Stomach smooth muscle (tissue), 2 donors: Measurements from ENCODE around the gene TMEM165.
A peak's percentile ranks its signal among the peaks of the same experiment; 100 is the strongest.
"Not testable (repeated sequence)": the region's sequence is repeated elsewhere in the genome, so short reads cannot be mapped to it uniquely, and the experiment has no call there.

Experiments used
- H3K27ac ChIP-seq: one replicate; pipeline ENCODE4 v1.7.0; 2013; ENCODE audit warnings: mild to moderate bottlenecking, low read length, inconsistent platforms
- H3K27me3 ChIP-seq, 2 donors: one replicate each; pipeline ENCODE4 v1.7.0; 2013; ENCODE audit warnings: low read length in 2 of 2; ENCODE audit not compliant: insufficient read depth in 2 of 2, control insufficient read depth in 1 of 2
- H3K36me3 ChIP-seq, 2 donors: one replicate each; pipeline ENCODE4 v1.7.0; 2013; ENCODE audit warnings: low read length in 2 of 2; ENCODE audit not compliant: control insufficient read depth in 2 of 2, insufficient read depth in 2 of 2
- H3K4me1 ChIP-seq: one replicate; pipeline ENCODE4 v1.7.0; 2013; ENCODE audit warnings: low read length; ENCODE audit not compliant: control insufficient read depth, insufficient read depth
- H3K4me3 ChIP-seq, 2 donors: one replicate each; pipeline ENCODE4 v1.7.0; 2013; ENCODE audit warnings: low read length in 2 of 2
- H3K9ac ChIP-seq, 2 donors: one replicate each; pipeline ENCODE4 v1.7.0; 2013; ENCODE audit warnings: low read length in 2 of 2, mild to moderate bottlenecking in 1 of 2
- H3K9me3 ChIP-seq, 2 donors: one replicate each; pipeline ENCODE4 v1.7.0; 2013; ENCODE audit warnings: low read length in 2 of 2; ENCODE audit not compliant: control insufficient read depth in 2 of 2
- donor health status: healthy.
- donor health status: Pancreatic carcinoma.

The TMEM165 gene

DNA sequence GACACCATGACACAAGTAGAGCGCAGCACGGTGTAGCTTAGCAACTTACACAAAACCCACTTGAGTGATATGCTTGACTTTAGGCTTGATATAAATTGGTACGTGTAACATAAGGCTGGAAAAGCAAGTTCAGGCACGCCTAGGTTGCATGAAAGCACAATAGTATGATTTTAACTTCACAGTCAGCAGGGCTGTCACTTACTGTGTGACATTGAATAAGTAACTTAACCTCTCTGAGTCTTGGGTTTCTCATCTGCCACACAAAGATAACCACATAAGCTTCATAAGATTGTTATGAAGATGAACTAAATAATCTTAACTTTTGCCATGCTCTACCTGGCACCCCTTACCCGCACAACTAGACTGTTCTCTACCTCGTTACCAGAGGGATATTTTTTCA lies 40.2 kb upstream of the TMEM165 start:
- Histone ChIP-seq H3K27ac (no peak overlapping the region), H3K9me3 (no peaks in the 10 kb centered on the region), H3K9ac (no peak overlapping the region), H3K4me3 (no peak overlapping the region), H3K36me3 (no peaks in the 10 kb centered on the region), H3K27me3 (no peaks in the 10 kb centered on the region), H3K4me1 (peaks cover 20% of the 10 kb centered on the region)

DNA sequence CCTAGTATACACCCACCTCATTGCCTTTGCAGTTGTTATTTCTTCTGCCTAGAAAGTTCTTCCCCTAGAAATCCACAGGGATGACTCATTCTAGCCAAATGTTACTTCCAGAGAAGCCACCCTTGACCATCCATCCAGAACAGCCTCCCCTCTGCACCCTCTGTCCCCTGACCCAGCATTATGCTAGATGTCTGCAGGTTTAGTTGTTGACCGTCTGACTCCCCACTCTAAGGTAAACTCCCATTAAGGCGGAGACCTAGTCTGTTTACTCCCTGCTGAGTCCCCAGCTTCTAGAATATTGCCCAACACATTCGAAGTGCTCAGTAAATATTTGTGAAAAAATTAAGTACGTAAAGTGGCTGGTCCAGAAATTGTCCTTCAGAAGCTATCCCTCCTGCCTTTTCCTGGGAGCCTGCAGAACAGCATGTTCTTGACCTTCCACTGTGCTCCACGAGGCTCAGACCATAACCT lies 38.7 kb upstream of the TMEM165 start:
- Histone ChIP-seq H3K27me3 (no peaks in the 10 kb centered on the region), H3K9ac (no peak overlapping the region), H3K9me3 (no peaks in the 10 kb centered on the region), H3K4me1 (peaks cover 20% of the 10 kb centered on the region), H3K4me3 (no peak overlapping the region), H3K27ac (no peak overlapping the region), H3K36me3 (no peaks in the 10 kb centered on the region)

DNA sequence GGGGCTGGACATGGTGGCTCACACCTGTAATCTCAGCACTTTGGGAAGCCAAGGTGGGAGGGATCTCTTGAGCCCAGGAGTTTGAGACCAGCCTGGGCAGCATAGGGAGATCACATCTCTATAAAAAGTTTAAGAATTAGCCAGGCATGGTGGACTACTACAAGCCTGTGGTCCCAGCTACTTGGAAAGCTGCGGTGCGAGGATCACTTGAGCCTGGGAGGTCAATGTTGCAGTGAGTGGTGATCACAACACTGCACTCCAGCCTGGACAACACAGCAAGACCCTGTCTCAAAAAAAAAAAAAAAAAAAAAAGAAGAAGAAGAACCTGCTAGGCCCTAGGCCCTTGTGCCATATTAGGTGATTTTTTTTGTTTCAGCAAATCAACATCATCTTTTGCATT lies 37.5 kb upstream of the TMEM165 start:
- Histone ChIP-seq H3K4me1 (peaks cover 20% of the 10 kb centered on the region), H3K4me3 (no peak overlapping the region), H3K27ac (peak overlapping the region; percentile 18), H3K9me3 (no peaks in the 10 kb centered on the region), H3K9ac (no peak overlapping the region), H3K36me3 (no peaks in the 10 kb centered on the region), H3K27me3 (no peaks in the 10 kb centered on the region)

DNA sequence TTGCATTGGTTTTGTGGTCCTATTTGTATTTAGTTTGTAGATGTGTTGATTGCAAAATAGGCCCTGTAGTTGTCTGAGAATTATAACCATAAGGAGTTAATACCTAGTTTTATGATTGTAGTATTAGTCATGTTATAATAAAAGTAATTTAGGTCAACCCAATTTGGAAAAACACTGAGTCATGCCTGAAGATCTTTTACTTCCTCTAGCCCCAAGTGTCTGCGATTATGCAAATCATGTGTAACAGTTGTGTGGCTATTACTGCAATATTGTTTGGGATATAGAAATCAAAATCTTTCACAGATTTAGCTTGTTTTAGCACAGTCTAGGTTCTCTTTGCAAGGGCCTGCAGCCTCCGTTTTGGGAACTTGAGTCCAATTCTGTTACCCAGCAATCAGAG lies 37.1 kb upstream of the TMEM165 start:
- peak overlapping the region in 1 of 2 donors; percentile 53 for H3K9ac ChIP-seq
- H3K27me3 ChIP-seq = no peaks in the 10 kb centered on the region
- H3K4me3 ChIP-seq = no peak overlapping the region
- peak overlapping the region; percentile 31 for H3K27ac ChIP-seq
- H3K4me1 ChIP-seq = peaks cover 20% of the 10 kb centered on the region
- no peaks in the 10 kb centered on the region for H3K36me3 ChIP-seq
- H3K9me3 ChIP-seq = no peaks in the 10 kb centered on the region

DNA sequence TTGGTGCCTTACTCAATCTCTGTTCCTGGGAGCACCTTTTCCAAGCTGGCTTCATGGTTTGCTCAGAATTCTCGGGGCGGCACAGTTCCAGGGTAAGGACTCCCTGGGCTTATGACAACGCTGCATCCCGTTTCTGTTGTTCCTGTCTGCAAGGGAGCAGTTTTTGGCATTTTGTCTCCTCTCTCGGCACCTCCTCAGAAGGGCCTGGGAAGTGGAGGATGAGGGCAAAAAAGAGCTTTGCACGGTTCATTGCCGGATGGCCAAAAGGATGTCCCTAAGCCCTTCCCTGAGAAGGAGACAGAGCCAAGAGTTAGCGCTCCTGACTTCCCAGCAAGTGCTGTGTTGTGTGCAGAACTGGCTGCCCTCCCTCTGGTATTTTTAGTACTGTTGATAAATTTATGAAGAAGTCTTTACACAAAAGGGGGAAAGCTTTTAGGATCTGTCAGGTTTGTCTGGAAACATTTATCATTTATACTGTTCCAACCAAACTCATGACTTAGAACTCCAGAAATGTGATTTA lies 36.3 kb upstream of the TMEM165 start:
- H3K27me3 ChIP-seq = no peaks in the 10 kb centered on the region
- H3K4me1 ChIP-seq = peaks cover 20% of the 10 kb centered on the region
- no peaks in the 10 kb centered on the region for H3K9me3 ChIP-seq
- H3K4me3 ChIP-seq = peak overlapping the region; percentile 40 to 49
- H3K9ac ChIP-seq = peak overlapping the region in 1 of 2 donors; percentile 53
- peak overlapping the region; percentile 31 for H3K27ac ChIP-seq
- H3K36me3 ChIP-seq = peaks cover 0 to 3% of the 10 kb centered on the region in 2 donors

DNA sequence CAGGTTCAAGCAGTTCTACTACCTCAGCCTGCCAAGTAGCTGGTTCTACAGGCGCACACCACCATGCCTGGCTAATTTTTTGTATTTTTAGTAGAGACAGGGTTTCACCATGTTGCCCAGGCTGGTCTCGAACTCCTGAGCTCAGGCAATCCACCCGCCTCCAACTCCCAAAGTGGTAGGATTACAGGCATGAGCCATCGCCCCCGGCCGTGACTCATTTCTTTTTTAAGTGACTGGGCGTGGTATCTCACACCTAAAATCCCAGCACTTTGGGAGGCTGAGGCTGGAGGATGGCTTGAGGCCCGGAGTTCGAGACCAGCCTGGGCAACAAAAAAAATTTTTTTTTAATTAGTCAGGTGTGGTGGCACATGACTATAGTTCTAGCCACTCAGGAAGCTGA lies 32.8 kb upstream of the TMEM165 start:
- peaks cover 12% of the 10 kb centered on the region for H3K4me1 ChIP-seq
- H3K27me3 ChIP-seq, H3K4me3 ChIP-seq, H3K9ac ChIP-seq, H3K9me3 ChIP-seq, H3K27ac ChIP-seq, H3K36me3 ChIP-seq: not testable (repeated sequence)

DNA sequence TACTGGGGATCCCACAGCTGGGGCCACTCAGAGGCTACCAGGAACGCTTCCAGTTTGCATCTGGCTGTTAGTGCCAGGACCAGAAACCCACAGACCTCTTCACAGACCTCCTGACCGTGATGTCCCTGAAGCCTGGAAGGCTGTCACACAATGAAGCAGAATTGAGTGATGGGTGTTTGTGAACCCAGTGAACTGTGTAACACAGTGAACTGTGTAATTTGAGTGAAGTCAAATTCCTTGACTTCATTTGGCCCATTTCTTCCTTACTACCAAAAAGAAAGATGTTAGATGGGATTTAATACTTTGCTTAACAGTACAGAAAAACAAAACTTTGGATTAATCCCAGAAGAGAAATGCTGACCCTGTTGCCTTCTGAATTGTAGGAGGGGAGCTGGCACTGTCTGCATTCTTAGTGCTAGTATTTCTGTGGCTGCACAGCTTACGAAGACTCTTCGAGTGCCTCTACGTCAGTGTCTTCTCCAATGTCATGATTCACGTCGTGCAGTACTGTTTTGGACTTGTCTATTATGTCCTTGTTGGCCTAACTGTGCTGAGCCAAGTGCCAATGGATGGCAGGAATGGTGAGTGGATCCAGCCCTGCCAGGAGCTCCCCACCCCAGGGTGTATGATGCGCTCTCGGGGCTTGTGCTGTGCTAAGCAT lies 31.9 kb upstream of the TMEM165 start:
- Histone ChIP-seq H3K36me3 (peaks cover 3% of the 10 kb centered on the region in 2 donors), H3K9me3 (no peaks in the 10 kb centered on the region), H3K9ac (no peak overlapping the region), H3K27me3 (no peaks in the 10 kb centered on the region), H3K27ac (no peak overlapping the region), H3K4me1 (peaks cover 7% of the 10 kb centered on the region), H3K4me3 (no peak overlapping the region)

DNA sequence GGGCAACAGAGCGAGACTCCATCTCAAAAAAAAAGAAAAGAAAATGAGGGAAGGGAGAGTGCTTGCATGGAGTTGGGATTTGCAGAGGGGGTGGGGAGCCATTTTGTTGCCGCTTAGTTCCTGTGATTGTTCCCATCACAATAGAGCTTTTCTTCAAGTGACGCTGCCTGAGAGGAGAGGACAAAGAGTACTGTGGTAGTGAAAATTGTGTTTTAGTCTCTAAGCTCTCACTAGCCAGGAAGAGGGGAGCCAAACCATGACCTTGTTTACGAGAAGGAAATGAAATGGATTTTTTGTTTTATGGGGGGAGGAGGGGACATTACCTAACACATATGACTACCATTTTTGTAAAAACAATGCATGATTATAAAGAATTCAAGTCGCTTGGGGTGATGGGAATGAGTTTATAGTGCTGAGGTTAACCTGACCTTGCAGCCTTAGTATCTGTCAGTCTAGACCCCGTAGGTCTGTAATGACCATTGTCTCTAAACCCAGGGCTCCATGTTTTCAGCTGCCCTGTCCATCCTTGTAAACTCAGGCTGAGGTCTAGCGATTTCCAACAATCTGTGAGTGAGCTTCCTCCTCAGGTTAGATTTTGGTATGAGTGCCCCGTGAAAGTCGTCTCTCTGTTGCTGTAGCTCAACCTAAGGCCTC lies 30.9 kb upstream of the TMEM165 start:
- no peak overlapping the region for H3K9ac ChIP-seq
- H3K9me3 ChIP-seq = no peaks in the 10 kb centered on the region
- H3K4me1 ChIP-seq = no peaks in the 10 kb centered on the region
- H3K27ac ChIP-seq = no peak overlapping the region
- peaks cover 3 to 5% of the 10 kb centered on the region in 2 donors for H3K36me3 ChIP-seq
- no peaks in the 10 kb centered on the region for H3K27me3 ChIP-seq
- H3K4me3 ChIP-seq = no peak overlapping the region

DNA sequence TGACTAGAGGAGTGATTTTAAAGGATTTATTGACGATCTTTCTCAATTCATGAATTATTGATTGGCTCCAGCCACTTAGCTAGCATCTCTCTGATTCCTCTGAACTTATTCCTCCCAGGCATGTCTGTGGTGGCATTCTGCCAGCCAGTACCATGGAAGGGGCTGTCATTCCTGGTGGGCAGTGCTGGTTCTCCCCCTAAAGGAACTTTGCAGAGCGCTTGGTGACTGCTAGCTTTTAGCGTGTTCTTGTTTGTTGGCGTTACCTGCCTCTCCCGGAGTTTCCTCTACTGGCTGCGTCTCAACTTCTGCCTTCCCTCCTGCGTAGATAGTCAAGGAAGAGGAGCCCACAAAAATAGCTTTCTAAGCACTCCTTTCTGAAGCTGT lies 30.4 kb upstream of the TMEM165 start:
- H3K9ac ChIP-seq = no peak overlapping the region
- no peak overlapping the region for H3K4me3 ChIP-seq
- no peak overlapping the region for H3K27ac ChIP-seq

DNA sequence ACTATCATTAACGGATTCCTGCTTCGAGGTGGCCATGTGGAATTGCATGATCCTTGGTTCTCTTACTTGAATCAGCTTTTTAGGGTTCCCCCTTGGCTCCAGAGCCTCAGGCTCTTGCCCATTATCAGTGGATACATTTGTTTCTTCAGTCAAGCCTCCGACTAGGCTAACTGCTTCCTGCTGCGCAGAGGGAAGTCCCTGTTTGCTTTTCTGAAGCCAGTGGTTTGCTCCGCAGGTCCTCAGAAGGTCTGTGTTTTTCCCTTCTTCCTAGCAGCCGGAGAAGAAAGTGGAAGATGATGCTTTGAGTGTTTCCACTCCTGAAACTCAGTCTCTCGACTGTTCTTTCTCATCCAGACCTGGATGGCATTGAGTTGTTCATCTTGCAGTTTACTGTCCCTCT lies 29.1 kb upstream of the TMEM165 start:
- Histone ChIP-seq H3K4me1 (no peaks in the 10 kb centered on the region), H3K27ac (no peak overlapping the region), H3K9ac (no peak overlapping the region), H3K9me3 (no peaks in the 10 kb centered on the region), H3K4me3 (no peak overlapping the region), H3K36me3 (peaks cover 3 to 5% of the 10 kb centered on the region in 2 donors), H3K27me3 (no peaks in the 10 kb centered on the region)

More for the DNA sequence above, 30.4 kb upstream of the TMEM165 start:
- H3K36me3 ChIP-seq = peaks cover 3 to 5% of the 10 kb centered on the region in 2 donors
- H3K9me3 ChIP-seq = no peaks in the 10 kb centered on the region
- H3K4me1 ChIP-seq = no peaks in the 10 kb centered on the region
- H3K27me3 ChIP-seq = no peaks in the 10 kb centered on the region
